Activated T-cell treated with anti-CD3 and anti-CD28 coated beads for 48 hours (primary cell): ENCODE results near the gene ZIC4.

ENCODE experiments used
- DNase-seq: peaks from one replicate; pipeline ENCODE4 v3.0.0-alpha.2; 2020; ENCODE audit warnings: low read depth

The ZIC4 gene

DNA sequence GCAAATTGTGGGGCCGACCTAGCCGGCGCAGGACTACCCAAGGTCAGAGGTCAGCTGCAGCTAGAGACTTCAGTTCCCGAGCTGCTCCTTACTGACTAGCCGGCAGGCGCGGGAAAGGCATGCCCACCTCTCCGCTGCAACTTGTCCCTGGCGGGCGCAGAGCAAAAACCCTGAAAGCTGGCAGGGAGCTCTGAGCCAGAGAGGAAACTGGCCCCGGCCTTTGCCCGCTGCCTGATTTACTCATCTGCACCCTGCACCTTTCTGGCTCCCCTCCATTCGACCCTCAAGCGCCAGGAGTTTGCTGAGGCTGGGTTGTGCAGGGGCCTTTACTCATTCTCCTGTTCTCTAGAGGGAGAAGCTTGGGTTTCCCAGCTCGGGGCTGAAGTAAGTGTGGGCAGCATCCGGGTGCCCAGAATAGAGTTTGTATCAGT, 1.5 kb downstream of the ZIC4 start:
- DNase-seq: no peak

DNA sequence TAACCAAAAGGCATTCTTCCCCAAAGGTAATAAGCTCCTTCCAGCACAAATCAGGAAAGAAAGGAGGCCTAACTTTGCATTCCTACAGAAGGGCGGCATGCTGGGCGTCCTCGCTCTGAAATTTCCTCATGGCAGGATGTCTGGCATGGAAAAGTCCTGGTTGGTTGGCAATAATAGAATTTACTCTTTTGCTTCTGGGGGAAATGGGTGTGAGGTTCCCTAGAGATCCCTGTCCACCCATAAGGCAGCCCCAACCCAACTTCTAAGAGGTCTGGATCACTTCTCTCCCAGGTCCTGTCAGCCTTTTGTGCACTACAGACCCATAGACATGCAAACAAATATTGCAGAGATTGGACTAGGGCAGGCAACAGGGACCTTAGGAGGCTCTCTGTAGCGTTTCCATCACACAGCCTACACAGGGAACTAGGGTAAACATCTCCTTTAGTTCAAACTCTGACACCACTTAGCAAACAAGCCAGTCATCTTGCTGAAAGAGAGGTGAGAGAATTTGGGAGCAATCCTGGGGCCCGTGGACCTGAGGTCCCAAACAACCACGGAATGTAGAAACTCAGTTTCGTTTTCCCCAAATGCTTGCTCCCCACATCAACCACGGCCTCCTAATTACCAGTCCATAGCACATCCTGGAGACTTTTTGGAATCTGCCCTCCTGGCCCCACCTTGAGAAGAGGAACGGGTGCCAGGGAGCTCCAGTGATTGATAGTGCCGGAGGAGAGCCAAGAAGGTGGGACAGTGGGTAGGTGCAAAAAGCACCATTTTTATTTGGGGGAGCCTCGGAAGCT, 2.1 kb downstream of the ZIC4 start:
- no peak for DNase-seq

DNA sequence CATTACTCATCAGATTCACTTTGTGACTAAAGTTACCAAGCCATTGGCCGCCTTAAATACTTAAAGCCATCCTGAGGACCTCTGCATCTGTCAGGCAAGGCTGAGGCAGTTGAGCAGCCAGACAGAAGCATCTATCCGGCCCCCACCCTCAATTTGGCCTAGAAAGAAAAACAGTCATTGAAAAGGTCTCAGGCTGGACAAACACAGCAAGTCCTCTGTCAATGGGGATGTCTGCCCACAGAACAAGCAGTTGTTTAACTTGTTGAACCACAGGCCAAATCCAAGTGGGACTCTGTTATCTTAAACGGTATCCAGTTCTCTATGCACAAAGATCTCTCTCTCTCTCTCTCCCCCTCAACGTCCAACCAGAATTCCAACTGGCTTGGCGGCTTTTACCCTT, 2.8 kb downstream of the ZIC4 start:
- no peak for DNase-seq

DNA sequence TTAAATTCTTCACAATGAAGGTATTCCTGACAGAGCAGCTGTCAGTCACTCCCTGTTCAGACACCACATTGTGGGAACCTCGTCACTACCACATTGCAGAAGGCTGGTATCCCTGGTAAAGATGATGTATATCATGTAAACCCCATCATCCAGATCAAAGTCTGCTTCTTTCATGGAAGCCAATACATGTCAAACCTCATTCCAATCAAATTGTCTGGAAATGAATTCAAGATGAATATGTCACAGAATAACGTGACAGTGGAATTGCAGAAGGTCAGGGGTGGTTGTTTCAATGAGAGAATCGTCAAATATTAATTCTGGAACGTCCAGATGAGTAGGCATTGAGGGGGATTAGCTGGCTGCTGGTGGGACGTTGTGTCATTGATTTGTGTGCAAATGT, 4.2 kb downstream of the ZIC4 start:
- no peak for DNase-seq

DNA sequence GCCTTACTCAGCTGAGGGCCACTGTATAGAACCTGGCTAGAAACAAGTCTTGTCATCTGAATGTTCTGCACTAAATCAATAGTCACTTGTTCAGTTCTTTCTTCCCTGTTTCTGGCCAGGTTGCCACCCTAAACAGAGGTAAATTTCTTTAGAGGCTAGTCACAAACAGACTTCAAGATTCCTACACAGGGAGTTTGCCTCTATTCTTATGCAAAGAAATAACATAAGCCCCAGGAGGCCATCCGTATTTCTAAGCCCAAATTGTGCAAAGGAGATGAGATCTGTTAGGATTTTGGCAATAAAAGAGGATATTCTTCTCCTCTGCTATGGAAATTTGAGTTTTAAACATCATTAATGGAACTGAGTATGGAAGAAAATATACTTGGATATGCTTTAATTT, 4.9 kb downstream of the ZIC4 start:
- no peak for DNase-seq

DNA sequence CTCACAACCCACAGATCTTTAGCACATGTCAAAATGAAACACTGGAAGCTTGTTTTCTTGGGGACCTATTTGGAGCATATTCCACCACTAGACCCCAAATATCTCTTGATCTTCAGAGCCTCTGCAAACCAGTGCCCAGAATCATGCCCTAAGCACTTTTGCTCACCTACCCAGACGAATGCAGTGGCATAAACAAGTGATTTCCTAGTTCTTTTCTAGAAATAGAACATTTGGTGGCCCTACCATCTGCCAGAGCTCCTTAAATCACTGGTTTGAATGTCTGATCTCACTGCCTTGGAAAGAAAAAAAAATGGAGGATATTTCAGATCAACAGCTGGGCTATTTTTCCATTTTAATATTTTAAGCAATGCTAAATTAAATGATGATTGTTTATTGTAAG, 5.3 kb downstream of the ZIC4 start:
- DNase-seq: no peak

DNA sequence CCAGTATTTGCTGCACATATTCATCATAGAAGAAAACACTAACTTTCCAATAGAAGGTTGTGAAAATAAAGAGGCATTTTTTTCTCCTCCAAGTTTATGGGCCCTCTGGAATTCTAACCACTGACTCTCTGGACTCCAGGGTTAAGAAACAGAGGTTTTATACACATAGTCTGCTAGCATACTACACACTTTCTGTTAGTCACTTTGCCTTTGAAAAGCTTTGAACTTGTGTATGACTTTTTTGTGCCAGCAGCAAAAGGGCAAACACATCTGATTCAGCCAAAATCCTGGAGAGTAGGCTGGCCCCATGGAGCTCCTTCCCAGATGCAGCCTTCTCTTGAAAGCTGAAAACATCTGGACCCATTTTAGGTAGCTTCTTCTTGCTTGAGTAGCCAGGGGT, 6.2 kb downstream of the ZIC4 start:
- DNase-seq: no peak

DNA sequence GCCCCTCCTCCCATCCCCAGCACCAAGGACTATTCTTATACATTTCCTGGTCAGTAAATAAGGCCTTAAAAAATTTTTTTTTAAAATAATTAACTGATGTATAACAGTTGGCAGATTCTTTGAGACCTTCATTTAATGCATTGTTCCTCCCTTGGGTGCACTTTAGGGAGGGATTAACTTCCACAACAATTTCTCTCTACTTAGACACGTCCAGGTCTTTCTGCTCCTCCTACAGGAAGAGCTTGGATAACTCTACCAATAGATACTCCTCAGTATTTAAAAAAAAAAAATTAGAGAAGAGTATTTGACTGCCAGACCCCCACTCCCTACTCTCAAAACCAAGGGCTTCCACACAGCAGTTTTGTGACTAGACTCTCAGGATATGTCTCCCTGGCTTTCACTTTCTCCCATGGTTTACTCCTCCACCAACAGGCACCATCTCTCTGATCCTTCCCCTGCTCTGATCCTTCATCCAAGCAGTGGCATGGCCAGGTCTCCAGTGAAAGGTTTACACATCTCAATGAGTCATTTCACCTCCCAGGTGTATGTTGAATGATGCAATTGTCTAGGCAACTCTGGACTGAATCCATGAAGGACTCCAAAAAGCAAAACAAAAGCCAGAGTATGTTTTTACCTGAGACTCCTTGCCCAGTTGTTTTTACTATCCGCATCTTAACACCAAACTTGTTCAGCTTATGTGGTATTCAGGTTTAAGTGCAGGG, 7.4 kb downstream of the ZIC4 start:
- DNase-seq: no peak

DNA sequence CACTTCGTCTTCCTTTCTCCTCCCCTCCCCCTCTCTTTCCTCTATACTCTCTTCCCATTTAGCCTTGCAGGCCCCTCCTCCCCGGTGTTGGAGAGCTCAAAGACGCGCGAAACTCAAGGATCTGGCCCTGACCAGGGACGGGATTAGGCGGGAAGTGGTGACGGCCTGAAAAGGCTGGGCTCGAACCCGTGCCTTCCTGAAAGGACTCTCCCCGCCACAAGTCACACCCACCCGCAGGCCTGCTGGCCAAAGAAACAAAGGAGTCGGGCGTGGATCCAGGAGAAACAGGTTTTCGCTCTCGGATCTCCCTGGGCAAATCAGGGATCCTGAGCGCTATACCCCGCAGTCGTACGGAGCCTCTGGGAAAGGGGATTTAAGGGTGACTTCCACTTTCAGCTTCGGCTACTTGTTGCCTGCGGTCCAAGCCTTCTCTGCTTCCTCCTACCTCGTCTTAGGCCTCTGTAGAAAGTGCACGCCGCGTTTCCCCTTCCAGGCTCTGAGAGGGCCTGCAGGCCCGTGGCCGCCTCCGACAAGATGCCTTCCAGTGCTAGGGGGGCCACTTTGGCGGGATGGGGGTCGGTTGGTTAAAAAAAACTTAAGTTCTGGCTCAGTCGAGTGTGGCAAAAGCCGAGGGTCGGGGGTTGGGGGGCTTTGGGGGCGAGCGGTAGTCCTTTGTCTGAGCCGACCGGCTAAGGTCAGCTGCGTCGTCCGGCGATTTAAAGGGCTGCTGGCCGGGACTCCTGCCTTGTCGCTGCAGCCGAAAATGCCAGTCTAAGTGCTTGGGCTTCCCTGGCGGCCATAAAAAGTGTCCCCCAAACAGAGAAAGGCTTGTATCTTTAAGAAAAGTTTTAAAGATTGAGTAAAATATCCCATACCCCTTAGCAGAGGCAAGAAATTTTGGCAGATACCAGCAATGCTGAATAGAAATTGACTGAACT, 8.2 kb downstream of the ZIC4 start:
- DNase-seq: no peak

DNA sequence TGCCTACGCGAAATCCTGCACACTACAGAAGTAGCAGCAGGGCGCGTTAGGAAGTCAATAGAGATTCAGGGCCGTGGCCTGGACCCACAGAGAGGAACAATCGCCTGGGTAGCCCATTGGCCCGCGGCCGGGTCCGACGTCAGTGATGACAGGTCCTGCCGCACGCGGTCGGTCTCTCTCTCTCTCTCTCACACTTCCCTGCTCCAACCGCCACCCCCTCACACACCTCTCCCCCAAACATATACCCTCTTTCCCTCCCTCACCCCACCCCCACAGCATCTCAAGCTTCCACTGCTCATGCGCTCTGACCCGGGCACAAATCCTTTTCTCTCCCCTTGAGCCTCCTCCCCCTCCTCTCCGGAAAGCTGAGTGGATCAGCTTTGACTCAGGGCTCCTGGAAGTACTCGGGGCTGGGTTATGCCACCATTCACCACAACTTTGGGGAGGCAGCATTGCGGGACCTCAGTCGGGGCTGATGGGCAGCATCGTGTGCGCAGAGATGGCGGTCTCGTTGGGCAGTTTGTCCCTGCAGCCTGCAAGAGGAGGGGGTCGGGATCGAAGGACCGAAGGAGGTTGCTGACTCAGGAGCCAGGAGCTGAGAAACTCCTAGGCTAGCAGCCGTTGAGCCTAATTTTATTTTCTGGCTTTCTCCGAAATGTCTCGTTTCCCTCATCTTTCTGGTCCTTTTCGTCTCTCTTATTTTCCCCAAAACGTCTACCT, 9.0 kb downstream of the ZIC4 start:
- no peak for DNase-seq

DNA sequence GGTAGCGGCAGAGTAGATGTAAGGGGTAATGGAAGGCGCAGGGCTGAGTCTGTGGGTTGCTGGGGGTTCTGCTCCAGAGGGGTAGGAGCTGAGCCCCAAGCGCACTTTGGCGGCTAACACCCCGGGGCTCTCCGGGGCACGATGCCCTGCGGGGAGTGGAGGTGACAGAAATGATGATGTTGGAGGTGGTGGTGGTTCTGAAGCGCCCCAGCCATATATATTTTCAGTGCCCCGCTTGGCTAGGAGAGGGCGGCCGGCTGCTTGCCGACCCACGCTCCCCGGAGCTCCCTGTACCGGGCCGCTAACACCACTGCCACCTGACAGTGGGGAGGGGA, 9.7 kb downstream of the ZIC4 start:
- no peak for DNase-seq

DNA sequence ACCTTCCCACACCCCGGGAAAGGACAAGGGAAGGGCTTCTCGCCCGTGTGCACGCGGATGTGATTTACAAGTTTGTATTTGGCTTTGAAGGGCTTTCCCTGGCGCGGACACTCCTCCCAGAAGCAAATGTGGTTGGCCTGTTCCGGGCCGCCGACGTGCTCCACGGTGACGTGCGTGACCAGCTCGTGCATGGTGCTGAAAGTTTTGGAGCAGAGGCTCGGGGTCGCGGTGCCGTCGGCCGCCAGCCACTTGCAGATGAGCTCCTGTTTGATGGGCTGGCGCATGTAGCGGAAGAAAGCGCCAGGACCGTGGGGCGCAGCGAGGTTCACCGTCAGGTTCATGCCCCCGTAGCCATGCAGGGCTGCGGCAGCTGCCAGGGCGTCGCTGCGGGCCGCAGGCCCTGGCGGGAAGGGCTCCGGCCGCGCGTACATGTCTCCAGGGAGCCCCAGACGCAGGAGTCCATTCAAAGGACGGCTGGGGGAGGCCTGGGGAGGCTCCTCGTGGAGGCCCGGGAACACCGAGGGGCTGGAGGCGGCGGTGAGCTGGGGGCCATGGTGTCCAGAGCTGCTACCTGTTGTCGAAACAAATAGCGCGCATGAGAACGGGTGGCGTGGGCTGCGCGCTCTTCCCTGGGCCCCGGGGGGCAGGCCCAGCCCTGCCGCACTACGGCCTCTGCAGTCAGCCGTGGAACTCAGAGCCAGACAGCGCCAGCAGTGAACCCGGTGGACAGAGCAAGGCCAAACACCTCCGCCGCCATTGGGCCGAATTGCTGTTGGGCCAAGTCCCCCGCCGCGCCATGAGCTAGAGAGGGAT, 10.2 kb downstream of the ZIC4 start:
- DNase-seq: no peak

DNA sequence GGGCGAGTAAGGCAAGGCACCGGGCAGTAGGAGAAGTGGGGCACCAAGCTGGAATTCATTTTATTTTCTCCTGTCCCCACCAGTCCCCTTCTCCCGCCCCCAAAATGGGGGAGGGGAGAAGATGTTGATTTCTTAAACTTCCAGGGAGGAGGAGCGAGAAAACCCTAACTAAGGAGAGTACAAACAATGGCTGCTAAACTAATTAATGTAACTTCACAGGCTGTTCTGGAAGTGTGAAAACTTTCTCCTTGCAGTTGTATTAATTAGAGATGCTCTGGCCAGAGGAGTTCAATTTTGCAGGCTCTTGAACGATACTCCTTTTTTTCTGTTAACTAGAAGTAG, 11.5 kb downstream of the ZIC4 start:
- DNase-seq: no peak

DNA sequence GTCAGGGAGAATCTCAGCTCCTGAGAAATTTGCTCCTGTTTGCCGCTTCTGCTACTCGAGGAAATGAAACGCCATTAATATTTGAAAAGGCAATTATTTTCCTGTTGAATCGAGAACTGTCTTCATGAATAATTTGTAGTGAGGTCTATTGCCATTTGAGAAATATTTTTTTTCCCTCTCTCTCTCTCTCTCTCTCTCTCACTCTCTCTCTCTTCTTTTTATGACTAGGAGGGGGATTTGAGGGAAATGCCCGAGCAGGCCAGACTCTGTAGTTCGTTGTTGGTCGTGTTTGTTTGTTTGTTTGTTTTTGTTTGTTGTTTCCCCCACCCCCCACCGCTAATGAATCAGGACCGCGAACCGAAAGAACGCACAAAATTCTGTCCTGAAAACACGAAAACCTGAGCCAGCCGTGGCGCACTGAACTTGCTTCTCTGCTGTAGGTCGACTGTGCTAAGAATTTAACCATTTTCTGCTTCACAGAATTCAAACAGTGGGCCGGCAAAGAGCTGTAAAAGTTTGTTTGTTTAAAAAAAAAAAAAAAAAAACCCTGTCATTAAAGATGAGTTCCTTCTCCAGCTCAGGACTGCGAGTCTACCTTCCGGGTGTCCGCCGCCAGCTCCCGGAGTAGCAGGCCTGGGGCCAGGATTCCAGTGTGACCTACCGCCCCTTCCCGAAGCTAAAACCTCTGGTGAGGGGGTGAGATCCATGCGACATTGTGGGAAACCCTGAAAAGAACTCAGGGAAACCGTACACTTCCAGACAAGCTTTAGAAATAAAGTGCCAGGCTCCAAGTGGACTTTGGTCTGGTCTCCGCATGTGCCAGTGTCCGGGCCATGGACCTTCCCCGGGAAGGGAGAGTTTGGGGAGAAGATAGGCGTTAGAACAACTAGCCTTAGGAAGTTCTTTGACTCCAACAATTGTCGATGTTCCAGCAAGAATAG, 12.1 kb downstream of the ZIC4 start:
- no peak for DNase-seq

DNA sequence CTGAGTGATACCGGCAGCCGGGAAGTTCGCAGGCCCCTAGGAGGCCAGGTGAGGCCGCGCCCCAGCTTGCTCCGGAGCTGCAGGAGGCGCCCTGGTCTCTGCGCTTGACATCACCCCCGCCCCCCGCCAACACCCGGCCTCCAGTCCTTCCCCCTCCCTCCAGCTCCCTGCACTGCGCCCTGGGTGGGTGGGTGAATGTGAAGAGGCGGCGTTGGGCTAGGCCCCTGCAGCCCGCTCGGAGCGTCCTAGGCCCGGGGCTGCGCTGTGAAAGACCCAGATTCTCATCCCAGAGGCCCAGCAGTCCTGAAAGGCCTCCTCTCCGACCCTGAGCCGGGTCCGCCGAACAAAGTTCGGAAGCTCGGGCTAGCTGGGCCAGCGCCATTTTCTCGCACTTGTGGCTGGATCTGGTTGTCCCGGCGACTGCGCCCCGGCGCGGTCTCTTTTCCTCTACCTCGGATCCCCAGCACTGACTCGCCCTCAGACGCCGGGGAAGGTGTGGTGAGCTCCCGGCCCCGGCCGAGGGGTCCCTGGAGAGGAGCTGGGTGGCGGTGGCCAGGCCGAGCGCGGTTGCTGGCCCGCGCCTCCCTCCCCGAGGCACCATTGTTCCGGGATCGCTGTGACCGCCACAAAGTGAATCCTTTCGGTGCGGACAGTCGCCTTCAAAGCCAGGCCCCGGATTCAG, 12.9 kb downstream of the ZIC4 start:
- DNase-seq: no peak

DNA sequence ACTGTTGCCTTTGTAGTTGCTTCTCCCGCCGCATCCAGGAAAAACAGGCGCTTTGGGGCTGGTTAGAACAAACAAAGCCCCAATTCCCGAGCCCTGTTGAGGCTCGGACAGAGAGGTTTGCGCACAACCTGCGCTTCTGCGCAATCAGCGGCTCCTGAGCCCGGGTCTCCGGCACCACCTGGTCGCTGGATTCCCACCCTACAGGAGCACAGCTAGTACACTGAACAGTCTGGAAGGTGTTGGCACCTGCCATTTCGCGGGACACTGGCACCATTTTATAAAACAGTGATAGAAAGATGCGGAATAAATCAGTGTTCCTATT, 13.8 kb downstream of the ZIC4 start:
- no peak for DNase-seq

DNA sequence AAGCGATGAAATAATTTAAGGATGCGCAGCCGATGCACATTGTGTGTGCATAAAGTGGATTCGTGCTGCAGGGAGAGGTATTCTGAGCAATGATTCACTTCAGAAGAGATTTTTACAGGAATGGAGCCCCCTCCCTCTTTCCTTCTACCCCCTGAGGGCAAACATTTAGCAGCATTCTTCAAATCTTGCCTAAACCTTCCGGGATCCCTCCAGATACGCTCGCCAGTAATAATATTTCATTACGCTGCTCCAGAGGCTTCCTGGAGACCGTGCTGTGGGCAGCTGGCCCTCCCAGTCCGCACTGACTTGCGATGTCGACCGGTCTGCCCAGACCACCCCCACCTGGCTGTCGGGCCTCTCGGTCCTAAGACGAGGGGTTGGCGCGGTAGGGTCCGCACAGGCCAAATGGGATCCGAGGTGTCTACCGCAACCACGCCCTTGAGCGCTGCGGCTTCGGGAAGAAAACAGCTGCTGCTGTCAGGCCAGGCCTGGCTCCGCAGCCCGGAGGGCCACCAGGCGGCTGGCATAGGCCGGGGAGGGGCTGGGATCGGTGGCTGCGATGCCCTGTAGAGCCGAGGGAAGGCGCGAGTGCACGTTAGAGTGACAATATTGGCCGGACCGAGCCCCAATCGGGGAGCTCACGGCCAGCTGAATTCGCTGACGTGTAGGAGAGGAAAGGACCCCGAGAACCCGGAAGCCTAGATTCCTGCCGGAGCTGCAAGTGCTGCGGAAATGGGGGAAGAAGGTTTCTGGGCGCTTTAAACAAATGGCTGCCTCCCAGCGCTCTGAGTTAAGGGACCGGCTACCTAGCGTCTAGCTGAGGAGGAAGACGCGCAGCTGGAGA, 14.3 kb downstream of the ZIC4 start:
- no peak for DNase-seq

DNA sequence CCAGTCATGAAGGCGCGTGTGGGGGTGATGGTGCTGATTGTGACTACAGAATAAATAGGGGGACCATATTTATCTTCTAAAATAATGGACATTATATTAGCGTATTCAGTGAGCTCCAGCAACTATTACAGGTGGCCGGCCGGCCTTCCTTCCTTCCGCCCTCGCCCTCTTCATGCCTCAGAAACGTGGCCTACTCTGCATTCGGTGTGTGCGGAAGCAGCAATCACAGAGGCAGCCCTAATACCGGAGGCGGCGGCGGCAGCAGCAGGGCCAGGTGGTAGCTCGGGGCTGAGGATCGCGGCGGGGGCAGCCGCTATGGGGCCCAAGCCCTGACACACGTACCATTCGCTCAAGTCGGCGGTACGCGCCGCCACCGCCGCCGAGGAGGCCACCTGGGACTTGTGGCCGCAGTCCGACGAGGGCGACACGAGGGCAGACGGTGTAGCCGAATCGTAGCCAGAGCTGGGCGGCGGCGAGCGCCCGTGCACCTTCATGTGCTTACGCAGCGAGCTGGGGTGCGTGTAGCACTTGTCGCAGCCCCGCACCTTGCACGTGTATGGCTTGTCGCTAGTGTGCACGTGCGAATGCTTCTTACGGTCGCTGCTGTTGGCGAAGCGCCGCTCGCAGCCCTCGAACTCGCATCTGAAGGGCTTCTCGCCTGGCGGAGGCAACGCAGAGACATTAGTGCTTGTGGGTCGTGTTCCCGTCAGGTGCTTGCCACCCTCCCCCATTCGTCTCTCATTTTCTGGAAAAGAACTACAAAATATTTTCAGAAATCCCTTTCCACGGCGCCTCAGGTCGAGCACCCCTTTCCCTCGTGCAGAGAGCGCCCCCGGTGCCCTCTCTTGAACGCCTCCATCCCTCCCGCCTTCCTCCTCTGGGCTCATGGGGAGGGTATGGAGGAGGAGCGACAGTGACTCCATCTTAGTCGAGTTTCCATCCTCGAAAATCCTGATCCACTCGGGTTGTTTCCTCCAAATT, 15.5 kb downstream of the ZIC4 start:
- DNase-seq: no peak
